ENCODE measurements around the gene WDR54. TPM values are rescaled to one million over a fixed set of nuclear protein-coding genes. Genes with fewer than 3 reads are reported as not detected.

WDR54 gene, protein sequence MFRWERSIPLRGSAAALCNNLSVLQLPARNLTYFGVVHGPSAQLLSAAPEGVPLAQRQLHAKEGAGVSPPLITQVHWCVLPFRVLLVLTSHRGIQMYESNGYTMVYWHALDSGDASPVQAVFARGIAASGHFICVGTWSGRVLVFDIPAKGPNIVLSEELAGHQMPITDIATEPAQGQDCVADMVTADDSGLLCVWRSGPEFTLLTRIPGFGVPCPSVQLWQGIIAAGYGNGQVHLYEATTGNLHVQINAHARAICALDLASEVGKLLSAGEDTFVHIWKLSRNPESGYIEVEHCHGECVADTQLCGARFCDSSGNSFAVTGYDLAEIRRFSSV
- 10 to 100 TPM in 3 of 4 donors, 1 to 10 TPM in 1; 9.6 to 25.2 (median 18.5) TPM for total RNA-seq

DNA sequence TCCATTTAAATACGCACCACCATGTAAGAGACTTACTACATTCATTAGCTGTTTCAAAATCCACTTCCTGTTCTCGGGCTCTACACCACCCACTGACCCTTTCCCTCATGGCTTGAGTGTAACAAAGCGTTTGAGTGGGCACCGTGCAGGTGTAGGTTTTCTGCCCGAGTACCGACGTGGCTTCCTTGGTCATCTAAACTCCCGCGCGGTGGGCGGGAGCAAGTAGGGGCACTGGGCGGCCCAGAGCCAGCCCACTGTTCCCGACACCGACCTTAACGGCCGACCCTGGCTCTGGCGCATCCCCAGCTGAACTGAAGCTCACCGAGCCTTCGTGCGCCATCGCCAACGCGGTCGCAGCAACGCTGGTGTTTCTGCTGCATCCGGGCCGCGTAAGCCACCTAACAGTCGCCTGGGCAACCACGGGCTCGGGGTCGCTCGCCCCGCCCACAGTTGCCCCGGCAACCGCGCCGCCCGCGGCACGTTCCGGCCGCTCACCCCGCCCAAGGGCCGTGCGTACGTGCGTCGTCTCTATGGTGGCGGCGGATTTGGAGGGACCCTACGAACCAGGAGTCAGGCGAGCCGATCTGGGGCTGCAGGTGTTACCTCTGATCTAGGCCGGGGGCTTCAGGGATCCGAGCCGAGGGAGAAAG lies at the start of gene WDR54, which contains the start of gene C2orf81:
Gene WDR54, plus strand, starts transcription at position 510 of the 650 bp plus-strand sequence. CDS start 424 bp downstream, outside the sequence.
Gene C2orf81, minus strand, starts transcription at position 399 of the 650 bp plus-strand sequence. Its CDS starts 59 bp downstream, at position 340.
- TF ChIP-seq EP300 (IDR thresholded peaks at IDR 0.05), result peak in 1 of 2 donors; percentile 78
- TF ChIP-seq, protein P1, sequence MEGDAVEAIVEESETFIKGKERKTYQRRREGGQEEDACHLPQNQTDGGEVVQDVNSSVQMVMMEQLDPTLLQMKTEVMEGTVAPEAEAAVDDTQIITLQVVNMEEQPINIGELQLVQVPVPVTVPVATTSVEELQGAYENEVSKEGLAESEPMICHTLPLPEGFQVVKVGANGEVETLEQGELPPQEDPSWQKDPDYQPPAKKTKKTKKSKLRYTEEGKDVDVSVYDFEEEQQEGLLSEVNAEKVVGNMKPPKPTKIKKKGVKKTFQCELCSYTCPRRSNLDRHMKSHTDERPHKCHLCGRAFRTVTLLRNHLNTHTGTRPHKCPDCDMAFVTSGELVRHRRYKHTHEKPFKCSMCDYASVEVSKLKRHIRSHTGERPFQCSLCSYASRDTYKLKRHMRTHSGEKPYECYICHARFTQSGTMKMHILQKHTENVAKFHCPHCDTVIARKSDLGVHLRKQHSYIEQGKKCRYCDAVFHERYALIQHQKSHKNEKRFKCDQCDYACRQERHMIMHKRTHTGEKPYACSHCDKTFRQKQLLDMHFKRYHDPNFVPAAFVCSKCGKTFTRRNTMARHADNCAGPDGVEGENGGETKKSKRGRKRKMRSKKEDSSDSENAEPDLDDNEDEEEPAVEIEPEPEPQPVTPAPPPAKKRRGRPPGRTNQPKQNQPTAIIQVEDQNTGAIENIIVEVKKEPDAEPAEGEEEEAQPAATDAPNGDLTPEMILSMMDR (IDR thresholded peaks at IDR 0.05), result no peak
- peak; percentile 26 to 40 for TF ChIP-seq POLR2A (IDR thresholded peaks at IDR 0.05)
- peak within 1 kb of the TSS; percentile 42 to 70 (median 54) for H3K4me3 ChIP-seq
- H3K36me3 ChIP-seq, result peaks cover 0 to 16% (median 0%) of the 10 kb centered on the region in 3 donors
- no peaks in the 10 kb centered on the region for H3K27me3 ChIP-seq
- WGBS, 2 donors, result 0 to 1% methylated on average over 32 to 57 of the region's 57 CpGs
- peak; percentile 64 to 67 for DNase-seq (ENCODE audit: low spot score in 2 of 2)
- peak within 1 kb of the TSS; percentile 2 to 88 (median 82) for H3K27ac ChIP-seq
- H3K9me3 ChIP-seq, result no peaks in the 10 kb centered on the region
- peaks cover 0 to 27% (median 9%) of the 10 kb centered on the region in 4 donors for H3K4me1 ChIP-seq

DNA sequence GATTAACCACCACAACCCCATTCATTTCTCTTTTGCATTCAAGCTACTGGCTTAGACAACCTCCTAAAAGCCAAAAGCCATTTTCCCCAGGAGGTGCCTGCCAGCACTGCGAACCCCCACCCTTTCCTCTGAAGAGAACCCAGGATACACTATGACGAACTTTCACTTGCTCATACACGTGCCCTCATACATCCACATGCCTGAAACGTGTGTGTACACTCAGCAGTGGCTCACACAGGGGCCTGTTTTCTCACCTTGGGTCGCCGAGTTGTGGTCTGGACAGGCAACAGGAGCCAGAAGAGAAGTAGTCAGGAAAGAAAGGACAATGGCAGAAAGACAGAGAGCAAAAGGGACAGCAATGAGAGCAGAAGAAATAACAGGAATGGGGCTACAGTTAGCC lies 48.9 kb upstream of the WDR54 start:
- H3K27me3 ChIP-seq, result no peaks in the 10 kb centered on the region
- H3K27ac ChIP-seq, result peak overlapping the region in 2 of 4 donors; percentile 41 to 88
- H3K36me3 ChIP-seq, result peaks cover 6 to 61% (median 33%) of the 10 kb centered on the region in 3 donors
- no peaks in the 10 kb centered on the region for H3K9me3 ChIP-seq
- no peak overlapping the region for H3K4me3 ChIP-seq
- TF ChIP-seq EP300 (IDR thresholded peaks at IDR 0.05) (no peak), POLR2A (IDR thresholded peaks at IDR 0.05) (no peak)
- TF ChIP-seq, protein P1 (IDR thresholded peaks at IDR 0.05), result no peak
- peaks cover 0 to 39% (median 7%) of the 10 kb centered on the region in 4 donors for H3K4me1 ChIP-seq
- WGBS, 2 donors, result 79 to 83% methylated on average over 6 of the region's 6 CpGs
- DNase-seq (ENCODE audit: low spot score in 2 of 2), result no peak

DNA sequence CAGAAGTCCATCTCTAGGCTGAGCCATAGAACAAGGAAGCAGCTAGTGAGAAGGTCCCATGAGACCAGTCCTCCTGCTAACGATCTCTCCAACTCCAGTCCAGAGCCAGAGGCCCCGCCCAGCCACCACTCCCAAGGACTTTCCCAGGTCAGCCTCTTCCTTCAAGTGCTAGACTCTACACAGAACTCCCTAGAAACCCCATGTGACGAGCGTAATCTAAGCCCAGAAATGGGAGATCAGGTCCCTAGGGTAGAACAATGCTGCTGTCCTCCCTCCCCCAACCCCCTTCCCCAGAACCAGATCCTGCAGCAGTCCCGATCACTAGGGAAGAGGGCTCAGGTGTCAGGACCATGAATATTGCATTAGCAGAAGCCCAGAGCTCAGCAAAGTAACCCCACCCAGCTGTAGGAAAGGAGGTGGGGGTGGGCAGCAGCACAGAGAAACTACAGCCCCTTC lies 48.3 kb upstream of the WDR54 start:
- H3K27ac ChIP-seq, result peak overlapping the region; percentile 51 to 88 (median 72)
- H3K4me3 ChIP-seq, result no peak overlapping the region

DNA sequence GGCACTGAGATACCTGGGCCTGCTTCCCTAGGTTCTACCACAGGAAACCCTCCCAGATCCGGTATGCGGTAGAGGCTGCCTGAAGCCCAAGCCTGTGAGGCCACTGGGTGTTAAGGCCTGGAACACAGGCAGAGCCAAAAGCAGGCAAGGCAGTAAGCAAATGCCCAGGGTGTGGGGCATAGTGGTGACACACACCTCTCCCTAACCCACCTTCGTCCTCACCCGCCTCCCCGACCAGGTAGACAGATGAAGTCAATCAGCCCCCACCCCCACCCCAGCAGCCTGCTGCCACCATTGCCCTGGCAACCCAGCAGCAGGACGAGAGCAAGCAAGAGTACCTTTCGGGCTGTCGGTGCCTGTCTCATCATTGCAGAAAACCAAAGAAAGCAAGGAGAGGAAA lies 47.5 kb upstream of the WDR54 start:
- TF ChIP-seq, protein P1 (IDR thresholded peaks at IDR 0.05), result no peak
- TF ChIP-seq POLR2A (IDR thresholded peaks at IDR 0.05) (no peak), EP300 (IDR thresholded peaks at IDR 0.05) (no peak)
- no peaks in the 10 kb centered on the region for H3K27me3 ChIP-seq
- no peaks in the 10 kb centered on the region for H3K9me3 ChIP-seq
- 64 to 66% methylated on average over 8 of the region's 8 CpGs for WGBS, 2 donors
- peak overlapping the region; percentile 0 to 51 (median 16) for H3K4me3 ChIP-seq
- H3K27ac ChIP-seq, result peak overlapping the region; percentile 51 to 88 (median 72)
- DNase-seq (ENCODE audit: low spot score in 2 of 2), result no peak
- H3K36me3 ChIP-seq, result peaks cover 5 to 53% (median 20%) of the 10 kb centered on the region in 3 donors
- peaks cover 0 to 49% (median 7%) of the 10 kb centered on the region in 4 donors for H3K4me1 ChIP-seq

More for the DNA sequence above, 48.3 kb upstream of the WDR54 start:
- peak; percentile 27 to 40 for DNase-seq (ENCODE audit: low spot score in 2 of 2)
- H3K27me3 ChIP-seq, result no peaks in the 10 kb centered on the region
- H3K36me3 ChIP-seq, result peaks cover 6 to 60% (median 27%) of the 10 kb centered on the region in 3 donors
- H3K4me1 ChIP-seq, result peaks cover 0 to 43% (median 7%) of the 10 kb centered on the region in 4 donors
- no peaks in the 10 kb centered on the region for H3K9me3 ChIP-seq
- TF ChIP-seq EP300 (IDR thresholded peaks at IDR 0.05) (no peak), POLR2A (IDR thresholded peaks at IDR 0.05) (no peak)
- TF ChIP-seq, protein P1 (IDR thresholded peaks at IDR 0.05), result no peak
- WGBS, 2 donors, result 63 to 65% methylated on average over 5 of the region's 5 CpGs

Data from tibial nerve (tissue), 4 donors.